Breast epithelium (tissue), 4 donors: Measurements from ENCODE around the gene MAEL. TPM values are rescaled to one million over a fixed set of nuclear protein-coding genes. Genes with fewer than 3 reads are reported as not detected.
A peak's percentile ranks its signal among the peaks of the same experiment; 100 is the strongest.

Experiments
- DNase-seq, 2 donors: peaks; one replicate each; pipeline ENCODE4 v3.0.0-alpha.2; 2019; ENCODE audit warnings: low spot score in 2 of 2
- H3K27ac ChIP-seq, 2 donors: fragments of 200-600 bp; sonication (generic) in 1 of 2; one replicate each; pipeline ENCODE4 v1.5.1; 2016 to 2019; ENCODE audit warnings: mild to moderate bottlenecking in 1 of 2
- H3K27me3 ChIP-seq, 2 donors: fragments of 200-600 bp; sonication (generic) in 1 of 2; one replicate each; pipeline versions ENCODE4 v1.5.1 to v1.6.0; 2017 to 2019; ENCODE audit warnings: control low read depth in 1 of 2, mild to moderate bottlenecking in 1 of 2
- H3K36me3 ChIP-seq: fragments of 200-600 bp; one replicate; pipeline ENCODE4 v1.5.1; 2019
- H3K4me1 ChIP-seq, 2 donors: fragments of 200-600 bp; sonication (generic); one replicate each; pipeline ENCODE4 v1.5.1; 2016 to 2019; ENCODE audit warnings: control low read depth in 1 of 2
- H3K4me3 ChIP-seq, 3 donors: fragments of 200-600 bp; sonication (generic); 1 replicate in 2 of 3; 2 replicates in 1 of 3; pipeline ENCODE4 v1.5.1; 2016 to 2019; ENCODE audit warnings: mild to moderate bottlenecking in 3 of 3, moderate library complexity in 2 of 3
- H3K9me3 ChIP-seq, 2 donors: fragments of 200-600 bp; sonication (generic) in 1 of 2; one replicate each; pipeline ENCODE4 v1.5.1; 2016 to 2019; ENCODE audit warnings: control low read depth in 1 of 2
- POLR2A ChIP-seq: fragments of 450-650 bp; IDR thresholded peaks from one replicate; pipeline ENCODE4 v1.6.1; 2016; ENCODE audit warnings: antibody characterized with exemption, mild to moderate bottlenecking, moderate library complexity
- POLR2AphosphoS5 ChIP-seq, 3 donors: sonication (generic); formaldehyde crosslinking; IDR thresholded peaks; one replicate each; pipeline ENCODE4 v1.6.1; 2017; ENCODE audit warnings: antibody characterized with exemption in 3 of 3
- intact Hi-C: fragments of 100-400 bp; cut with DNase I; formaldehyde crosslinking; loops from one replicate; pipeline ENCODE4 v1.15.1; 2023; ENCODE audit warnings: low total_unique reads
- total RNA-seq, 3 donors: library from RNA; depleted of rRNA; stranded (reverse); fragments of >200 nt; gene quantifications; one replicate each; pipeline ENCODE4 v1.1.0, GENCODE V29; 2016
- TF ChIP-seq, protein P1 (sequence below), 3 donors: fragments of 450-650 bp; IDR thresholded peaks; one replicate each; pipeline ENCODE4 v1.5.1; 2016 to 2017; ENCODE audit warnings: antibody characterized with exemption in 3 of 3, mild to moderate bottlenecking in 3 of 3, moderate library complexity in 3 of 3

The MAEL gene
- under 1 TPM in 1 of 3 donors, not detected in 2; 0.15 TPM for total RNA-seq

- Histone ChIP-seq H3K27ac (no peak within 1 kb of the TSS), H3K4me1 (no peaks in the 10 kb centered on the region), H3K36me3 (no peaks in the 10 kb centered on the region), H3K4me3 (no peak within 1 kb of the TSS), H3K9me3 (peaks cover 0 to 5% of the 10 kb centered on the region in 2 donors), H3K27me3 (no peaks in the 10 kb centered on the region)
- intact Hi-C loops, result no loop called here
- TF ChIP-seq, protein P1, sequence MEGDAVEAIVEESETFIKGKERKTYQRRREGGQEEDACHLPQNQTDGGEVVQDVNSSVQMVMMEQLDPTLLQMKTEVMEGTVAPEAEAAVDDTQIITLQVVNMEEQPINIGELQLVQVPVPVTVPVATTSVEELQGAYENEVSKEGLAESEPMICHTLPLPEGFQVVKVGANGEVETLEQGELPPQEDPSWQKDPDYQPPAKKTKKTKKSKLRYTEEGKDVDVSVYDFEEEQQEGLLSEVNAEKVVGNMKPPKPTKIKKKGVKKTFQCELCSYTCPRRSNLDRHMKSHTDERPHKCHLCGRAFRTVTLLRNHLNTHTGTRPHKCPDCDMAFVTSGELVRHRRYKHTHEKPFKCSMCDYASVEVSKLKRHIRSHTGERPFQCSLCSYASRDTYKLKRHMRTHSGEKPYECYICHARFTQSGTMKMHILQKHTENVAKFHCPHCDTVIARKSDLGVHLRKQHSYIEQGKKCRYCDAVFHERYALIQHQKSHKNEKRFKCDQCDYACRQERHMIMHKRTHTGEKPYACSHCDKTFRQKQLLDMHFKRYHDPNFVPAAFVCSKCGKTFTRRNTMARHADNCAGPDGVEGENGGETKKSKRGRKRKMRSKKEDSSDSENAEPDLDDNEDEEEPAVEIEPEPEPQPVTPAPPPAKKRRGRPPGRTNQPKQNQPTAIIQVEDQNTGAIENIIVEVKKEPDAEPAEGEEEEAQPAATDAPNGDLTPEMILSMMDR (IDR thresholded peaks at IDR 0.05), result no peak
- TF ChIP-seq POLR2A (no peak), POLR2AphosphoS5 (IDR thresholded peaks at IDR 0.05) (no peak)
- DNase-seq, result no peak
Measured at GRCh38 chr1:166988974-166989515, at the start of gene MAEL. Gene MAEL (plus strand): TSS chr1:166989280. CDS start chr1:166989353, 73 bp downstream.

GRCh38 chr1:166939741-166940375, 49.2 kb upstream of the MAEL start:
- Histone ChIP-seq H3K27me3 (no peaks in the 10 kb centered on the region), H3K27ac (no peak overlapping the region), H3K9me3 (no peaks in the 10 kb centered on the region), H3K4me3 (no peak overlapping the region), H3K36me3 (no peaks in the 10 kb centered on the region), H3K4me1 (no peaks in the 10 kb centered on the region)
- no peak for TF ChIP-seq POLR2A
- no peak for TF ChIP-seq POLR2AphosphoS5 (IDR thresholded peaks at IDR 0.05)
- intact Hi-C loops, result no loop called here
- no peak for DNase-seq

DNA sequence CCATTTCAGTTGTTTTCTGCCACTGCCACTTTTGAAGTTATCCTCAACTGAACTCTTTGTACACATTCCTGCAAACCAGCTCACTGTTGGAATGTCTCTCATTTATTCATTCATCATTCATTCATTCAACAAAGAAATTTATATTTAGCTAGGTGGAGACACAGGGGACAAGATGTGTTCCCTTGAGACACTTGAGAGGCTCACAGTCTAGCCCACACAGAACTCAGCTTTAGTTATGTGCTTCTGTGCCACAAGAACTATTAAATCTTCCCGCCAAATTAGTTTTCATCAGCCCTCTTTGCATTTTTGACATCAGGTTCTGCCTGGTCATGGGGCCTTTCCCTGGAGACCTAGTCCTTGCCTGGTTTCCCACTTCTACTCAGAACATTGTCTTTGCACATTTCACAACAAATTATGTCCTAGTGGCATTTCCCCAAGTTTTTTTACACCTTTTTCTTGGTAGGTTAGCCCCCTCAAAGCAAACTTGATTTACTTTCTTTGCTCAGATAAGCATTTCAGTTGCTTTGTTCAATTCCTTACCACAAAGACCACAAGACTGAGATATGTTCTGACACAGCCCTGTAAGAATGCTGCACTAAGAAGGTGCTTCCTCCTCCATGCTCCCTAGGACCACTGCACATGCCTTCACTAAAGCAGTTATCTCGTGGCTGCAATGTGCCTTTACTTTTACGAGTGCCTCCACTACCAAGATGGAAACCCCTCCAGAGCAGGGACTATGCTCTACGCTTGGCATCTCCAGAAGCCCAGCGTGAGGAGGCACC, 44.7 kb upstream of the MAEL start:
- Histone ChIP-seq H3K27me3 (peaks cover 0 to 3% of the 10 kb centered on the region in 2 donors), H3K9me3 (no peaks in the 10 kb centered on the region), H3K27ac (no peak overlapping the region), H3K4me1 (no peaks in the 10 kb centered on the region), H3K4me3 (no peak overlapping the region), H3K36me3 (no peaks in the 10 kb centered on the region)
- intact Hi-C loops, result no loop called here
- TF ChIP-seq POLR2AphosphoS5 (IDR thresholded peaks at IDR 0.05), result no peak
- TF ChIP-seq, protein P1 (IDR thresholded peaks at IDR 0.05), result no peak
- TF ChIP-seq POLR2A, result no peak
- no peak for DNase-seq

- Histone ChIP-seq H3K9me3 (no peaks in the 10 kb centered on the region), H3K4me1 (no peaks in the 10 kb centered on the region), H3K36me3 (no peaks in the 10 kb centered on the region), H3K4me3 (peak overlapping the region in 2 of 3 donors; percentile 40 to 55), H3K27ac (no peak overlapping the region), H3K27me3 (peaks cover 0 to 3% of the 10 kb centered on the region in 2 donors)
- TF ChIP-seq, protein P1 (IDR thresholded peaks at IDR 0.05), result no peak
- TF ChIP-seq POLR2AphosphoS5 (IDR thresholded peaks at IDR 0.05) (no peak), POLR2A (no peak)
- peak in 1 of 2 donors; percentile 27 for DNase-seq
- intact Hi-C loops, result no loop called here
Measured at GRCh38 chr1:166947398-166948043, 41.6 kb upstream of the MAEL start.

DNA sequence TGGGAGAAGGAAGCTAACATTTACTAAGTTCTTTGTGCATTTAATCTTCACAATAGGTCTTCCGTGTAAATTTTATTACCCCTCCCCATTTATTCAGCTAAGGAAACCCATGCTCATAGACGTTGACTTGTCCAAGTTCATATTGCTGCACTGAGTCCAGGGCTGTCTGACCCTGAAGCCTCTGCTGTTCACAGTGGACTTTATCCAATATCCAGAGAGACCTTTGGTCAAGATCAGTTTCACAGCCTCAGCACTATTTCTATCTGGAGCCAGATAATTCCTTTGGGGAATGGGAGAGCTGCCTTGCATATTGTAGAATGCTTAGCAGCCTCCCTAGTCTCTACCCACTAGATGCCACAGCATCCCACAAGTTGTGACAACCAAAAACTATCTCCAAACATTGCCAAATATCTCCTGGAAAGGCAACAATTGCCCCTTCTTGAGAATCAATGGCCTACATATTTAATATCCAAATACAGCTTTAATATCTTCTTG, 40.2 kb upstream of the MAEL start:
- Histone ChIP-seq H3K27ac (no peak overlapping the region), H3K4me1 (no peaks in the 10 kb centered on the region), H3K4me3 (no peak overlapping the region), H3K36me3 (no peaks in the 10 kb centered on the region), H3K27me3 (peaks cover 0 to 3% of the 10 kb centered on the region in 2 donors), H3K9me3 (no peaks in the 10 kb centered on the region)
- DNase-seq, result no peak
- TF ChIP-seq POLR2A (no peak), POLR2AphosphoS5 (IDR thresholded peaks at IDR 0.05) (no peak)
- TF ChIP-seq, protein P1 (IDR thresholded peaks at IDR 0.05), result no peak
- intact Hi-C loops, result no loop called here
